ENCODE results near the gene DEFB116.

DNA sequence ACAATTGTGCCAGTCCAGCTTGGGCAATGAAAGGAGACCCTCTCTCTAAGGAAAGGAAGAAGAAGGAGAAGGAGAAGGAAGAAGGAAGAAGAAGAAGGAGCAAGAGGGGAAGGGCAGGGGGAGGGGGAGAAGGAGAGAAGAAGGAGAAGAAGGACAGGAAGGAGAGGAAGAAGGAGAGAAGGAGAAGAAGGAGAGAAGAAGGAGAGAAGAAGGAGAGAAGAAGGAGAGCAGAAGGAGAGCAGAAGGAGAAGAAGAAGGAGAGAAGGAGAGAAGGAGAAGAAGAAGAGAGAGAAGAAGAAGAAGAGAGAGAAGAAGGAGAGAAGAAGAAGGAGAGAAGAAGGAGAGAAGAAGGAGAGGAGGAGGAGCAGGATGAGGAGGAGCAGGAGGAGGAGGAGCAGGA, 22.5 kb upstream of the DEFB116 start:
- no peak for TF ChIP-seq CEBPB (IDR thresholded peaks at IDR 0.05; ENCODE audit: low read depth, low read length)
- TF ChIP-seq CTCF (conservative IDR thresholded peaks at IDR 0.05; ENCODE audit: low read depth, low read length), result no peak

Measured in IMR-90 (cell line).